Stimulated activated CD8-positive, alpha-beta memory T cell treated with anti-CD3 and anti-CD28 coated beads, Interleukin-4, amount 100 ng/mL, for 4 hours (primary cell): ENCODE results near the gene WDR59.

ENCODE experiments used
- DNase-seq, 2 donors: peaks; one replicate each; pipeline ENCODE4 v3.0.0-alpha.2; 2020; ENCODE audit warnings: low read depth in 2 of 2, low spot score in 1 of 2

The WDR59 gene

DNA sequence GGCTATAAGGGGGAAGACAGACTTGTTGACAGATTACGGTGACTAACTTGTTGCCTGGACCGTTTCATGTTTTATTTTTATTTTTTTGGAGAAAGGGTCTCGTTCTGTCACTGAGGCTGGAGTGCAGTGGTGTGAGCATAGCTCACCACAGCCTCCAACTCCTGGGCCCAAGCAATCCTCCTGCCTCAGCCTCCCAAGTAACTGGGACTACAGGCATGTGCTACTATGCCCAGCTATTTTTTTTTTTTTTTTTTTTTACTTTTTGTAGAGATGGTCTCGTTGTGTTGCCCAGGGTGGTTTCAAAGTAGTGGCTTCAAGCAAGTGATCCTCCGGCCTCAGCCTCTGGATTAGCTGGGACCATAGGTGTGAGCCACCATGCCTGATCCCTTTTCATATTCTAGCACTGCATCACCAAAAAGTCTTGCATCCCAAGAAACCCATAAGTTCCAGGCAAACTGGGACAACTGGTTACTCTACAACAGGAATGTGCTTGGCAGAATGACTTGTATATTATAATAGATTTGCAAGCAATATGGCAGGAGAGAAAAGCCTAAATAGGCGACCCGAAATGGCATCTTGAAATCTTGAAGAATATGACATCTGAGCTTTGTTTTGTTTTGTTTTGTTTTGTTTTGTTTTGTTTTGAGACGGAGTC, 2.2 kb upstream of the WDR59 start:
- no peak for DNase-seq

DNA sequence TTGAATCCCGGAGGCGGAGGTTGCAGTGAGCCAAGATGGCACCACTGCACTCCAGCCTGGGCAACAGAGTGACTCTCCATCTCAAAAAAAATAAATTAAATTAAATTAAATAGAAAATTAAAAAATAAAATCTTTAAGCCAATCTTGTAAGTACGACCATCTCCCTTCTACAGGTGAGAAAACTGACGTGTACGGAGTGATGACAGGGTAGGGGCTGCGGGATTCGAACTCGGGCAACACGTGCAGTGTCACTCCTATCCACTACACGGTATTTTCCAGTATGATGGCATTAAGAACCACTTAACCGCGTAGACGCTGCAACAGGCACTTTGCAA, 762 bp downstream of the WDR59 start:
- no peak for DNase-seq

DNA sequence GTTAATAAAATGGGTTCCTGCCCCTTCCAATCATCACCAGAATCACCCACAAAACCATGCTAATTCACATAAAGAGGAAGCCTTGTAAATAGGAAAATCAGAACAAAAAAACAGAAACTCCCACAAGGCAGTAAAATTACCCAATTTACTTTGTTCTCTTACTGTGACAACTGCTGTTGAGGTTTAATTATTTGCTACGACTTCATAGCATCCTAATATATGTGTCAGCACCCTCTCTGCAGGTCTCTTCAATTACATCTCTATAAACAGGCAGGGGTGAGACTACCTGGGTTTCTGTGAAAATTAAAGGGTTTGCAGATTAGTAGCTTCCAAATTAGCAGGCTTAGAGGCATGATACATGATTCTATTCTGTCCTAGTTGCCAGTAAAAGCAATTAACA, 2.7 kb downstream of the WDR59 start:
- DNase-seq = no peak

DNA sequence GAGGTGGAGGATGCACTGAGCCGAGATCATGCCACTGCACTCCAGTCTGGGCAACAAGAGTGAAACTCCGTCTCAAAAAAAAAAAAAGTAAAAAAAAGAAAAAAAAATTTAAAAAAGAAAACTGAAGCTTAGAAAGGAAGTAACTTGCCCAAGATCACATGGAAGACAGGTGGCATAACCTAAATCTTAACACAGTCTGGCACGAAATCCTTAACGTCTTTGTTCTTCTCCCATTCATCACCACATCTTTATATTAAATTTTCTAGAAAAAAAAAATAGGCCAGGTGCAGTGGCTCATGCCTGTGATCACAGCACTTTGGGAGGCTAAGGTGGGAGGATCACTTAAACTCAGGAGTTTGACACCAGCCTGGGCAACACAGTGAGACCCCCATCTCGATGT, 9.3 kb downstream of the WDR59 start:
- no peak for DNase-seq

DNA sequence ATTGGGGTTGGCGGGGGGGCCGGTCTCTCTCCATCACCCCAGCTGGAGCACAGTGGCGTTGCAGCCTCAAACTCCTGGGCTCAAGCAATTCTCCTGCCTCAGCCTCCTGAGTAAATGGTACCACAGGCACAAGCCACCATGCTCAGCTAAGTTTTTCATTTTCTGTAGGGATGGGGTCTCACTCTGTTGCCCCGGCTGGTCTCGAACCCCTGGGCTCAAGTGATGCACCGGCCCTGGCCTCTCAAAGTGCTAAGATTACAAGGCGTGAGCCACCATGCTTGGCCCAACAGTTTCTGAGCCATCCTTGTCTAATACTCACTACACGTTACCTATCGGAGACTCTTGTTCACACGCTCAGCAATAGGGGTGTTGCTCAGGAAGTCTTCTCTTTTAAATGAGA, 11.6 kb downstream of the WDR59 start:
- DNase-seq = no peak

DNA sequence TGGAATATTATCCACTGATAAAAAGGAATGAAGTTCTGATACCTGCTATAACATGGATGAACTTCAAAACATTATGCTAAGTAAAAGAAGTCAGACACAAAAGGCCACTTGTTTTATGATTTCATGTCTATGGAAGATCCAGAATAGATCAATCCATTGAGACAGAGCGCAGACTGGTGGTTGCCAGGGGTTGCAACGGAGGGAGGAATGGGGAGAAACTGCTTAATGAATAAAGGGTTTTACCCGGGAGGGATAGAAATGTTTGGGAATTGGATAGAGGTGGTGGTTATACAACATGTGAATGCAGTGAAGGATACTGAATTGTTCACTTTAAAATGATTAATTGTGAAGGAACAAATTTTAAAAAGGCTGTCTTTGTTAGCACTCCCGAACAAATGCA, 30.2 kb downstream of the WDR59 start:
- no peak for DNase-seq

DNA sequence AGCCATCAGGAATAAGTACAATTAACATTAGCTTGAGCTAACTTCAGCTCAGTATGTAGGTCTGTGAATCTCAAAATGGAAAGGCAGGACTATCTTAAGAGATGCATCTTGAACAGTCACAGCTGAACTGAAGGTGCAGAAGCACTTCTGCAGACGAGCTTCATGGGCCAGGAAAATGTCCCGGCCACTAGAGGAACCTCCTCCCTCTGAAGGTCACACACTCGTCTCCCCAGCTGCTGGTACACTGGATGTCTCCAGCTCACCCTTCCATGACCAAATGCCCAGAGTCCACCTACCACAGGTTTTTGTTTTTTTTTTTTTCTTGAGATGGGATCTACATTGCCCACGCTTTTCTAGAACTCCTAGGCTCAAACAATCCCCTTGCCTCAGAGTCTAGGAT, 33.2 kb downstream of the WDR59 start:
- DNase-seq = no peak

DNA sequence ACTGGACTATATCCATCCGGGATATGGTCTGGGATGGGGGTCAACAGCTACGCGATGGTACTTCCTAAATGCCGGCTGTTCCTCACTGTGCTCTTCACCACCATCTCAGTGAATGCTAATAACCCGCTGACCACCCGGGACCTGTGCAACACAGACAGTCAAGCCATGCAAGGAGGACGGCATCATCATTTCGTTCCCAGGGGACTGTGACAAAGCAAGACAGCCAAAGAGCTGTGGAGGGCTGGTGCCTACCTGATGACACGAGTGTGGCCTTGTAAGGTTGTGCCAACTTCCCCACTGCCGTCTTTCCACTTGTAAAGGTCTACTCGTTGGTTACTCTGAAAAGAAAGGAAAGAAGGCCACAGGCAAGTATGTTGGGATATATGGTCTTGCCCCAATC, 33.7 kb downstream of the WDR59 start:
- DNase-seq = no peak

DNA sequence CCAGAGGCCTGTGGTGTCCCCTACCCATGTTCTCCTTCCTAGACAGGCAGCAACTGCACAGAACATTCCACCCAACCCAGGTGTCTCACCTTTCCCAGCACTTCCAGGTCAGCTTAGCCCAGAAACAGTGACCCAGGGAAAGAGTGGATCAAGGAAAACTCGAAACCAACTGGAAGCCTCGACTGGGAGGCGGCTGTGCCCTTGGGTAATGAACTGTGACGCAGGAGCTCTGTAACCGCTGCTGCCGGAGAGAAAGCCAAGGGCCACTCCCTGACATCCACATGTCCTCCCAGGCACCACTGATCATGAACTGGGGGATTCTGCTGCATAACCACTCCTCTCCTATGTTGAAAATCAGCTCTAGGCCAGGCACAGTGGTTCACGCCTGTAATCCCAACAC, 34.4 kb downstream of the WDR59 start:
- no peak for DNase-seq

DNA sequence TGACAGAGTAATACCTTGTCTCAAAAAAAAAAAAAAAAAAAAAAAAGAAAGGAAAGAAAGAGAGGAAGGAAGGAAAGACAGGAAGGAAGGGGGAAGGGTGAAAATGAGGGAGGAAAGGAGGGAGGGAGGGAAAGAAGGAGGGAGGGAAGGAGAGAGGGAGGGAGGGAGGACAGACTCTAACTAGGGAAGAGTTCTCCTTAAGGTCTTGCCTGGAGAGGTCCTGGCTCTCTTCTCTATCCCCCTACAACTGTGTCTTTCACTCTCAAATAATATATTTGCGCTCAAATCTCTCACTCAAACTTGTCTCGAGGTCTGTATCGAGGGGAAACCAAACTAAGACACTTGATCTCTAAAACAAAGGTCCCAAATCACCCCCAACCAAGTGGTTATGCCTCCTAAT, 35.6 kb downstream of the WDR59 start:
- DNase-seq = no peak

DNA sequence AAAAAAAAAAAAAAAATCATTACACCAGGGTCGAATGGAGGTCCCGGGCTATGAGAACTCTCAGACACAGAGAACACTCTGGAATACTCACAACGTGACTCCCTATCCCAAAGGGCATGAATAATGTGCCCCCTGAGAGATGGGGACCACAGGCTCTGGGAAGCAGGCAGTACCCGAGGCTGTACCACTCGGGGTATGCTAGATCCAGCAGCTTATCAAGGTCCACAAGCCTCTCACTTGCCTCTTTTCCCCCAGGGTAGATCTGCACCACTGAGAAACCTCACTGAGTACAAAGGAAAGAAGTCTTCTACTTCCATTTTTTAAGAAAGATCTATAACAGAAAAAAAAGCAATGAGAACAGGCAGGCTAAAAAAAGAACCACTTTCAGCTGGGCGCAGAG, 40.5 kb downstream of the WDR59 start:
- no peak for DNase-seq

DNA sequence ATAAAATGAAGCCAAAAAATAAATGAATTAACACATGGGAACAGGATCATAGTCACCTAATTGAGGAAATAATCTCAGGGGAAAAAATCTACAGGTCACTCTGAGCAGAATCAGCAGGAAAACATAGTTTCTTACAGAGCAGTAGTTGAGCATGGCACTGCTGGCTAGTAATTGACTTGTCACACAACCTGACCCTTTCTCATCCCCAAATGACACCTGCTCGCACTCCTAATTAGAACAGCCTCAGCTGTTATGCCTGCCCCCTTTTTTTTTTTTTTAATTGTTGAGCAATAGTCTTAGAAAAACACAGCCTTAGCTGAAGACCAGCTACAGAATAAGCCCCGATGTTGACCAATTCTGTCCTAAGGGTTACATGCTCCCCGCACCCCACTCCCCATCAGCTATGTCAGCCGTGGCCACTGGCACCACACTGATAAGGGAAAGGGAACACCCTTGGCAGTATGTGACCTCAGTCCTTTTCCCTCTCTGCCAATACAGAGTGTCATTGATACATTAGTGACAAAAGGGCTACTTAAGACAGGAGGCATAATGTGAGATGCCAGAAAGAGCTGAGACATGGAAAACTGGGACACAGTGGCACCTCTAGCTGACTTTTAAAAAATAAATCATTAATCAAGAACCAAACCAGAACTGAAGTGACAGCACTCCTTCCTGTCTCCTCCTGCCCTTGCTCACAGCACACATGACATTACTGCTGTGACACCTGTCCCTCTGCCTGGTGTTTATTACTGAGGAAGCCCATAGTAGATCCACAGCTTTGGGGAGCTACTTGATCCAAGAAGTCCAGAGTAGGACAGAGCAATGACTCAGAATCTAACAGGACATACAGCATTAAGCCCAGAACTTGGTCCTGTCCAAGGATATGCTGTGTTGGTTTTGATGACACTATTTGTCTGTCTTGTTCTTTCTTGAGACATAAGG, 41.7 kb downstream of the WDR59 start:
- no peak for DNase-seq

DNA sequence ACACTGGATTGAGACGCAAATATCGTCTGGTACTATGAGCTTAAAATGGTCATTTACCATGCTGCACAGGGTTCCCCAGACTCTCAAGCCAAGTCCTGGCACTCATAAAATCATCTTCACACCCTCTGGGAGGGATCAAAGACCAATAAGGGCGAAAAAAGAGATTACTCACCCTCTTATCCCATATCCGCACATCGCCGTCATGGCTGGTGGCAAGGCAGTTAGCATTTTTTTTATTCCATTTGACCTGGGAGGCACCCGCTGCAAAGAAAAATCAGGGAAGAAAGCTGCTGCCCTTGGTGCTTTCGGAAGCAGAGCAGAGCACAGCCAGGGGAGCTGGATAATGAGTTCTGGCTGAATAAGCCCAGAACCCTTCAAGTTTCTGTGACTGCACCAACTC, 42.4 kb downstream of the WDR59 start:
- no peak for DNase-seq

DNA sequence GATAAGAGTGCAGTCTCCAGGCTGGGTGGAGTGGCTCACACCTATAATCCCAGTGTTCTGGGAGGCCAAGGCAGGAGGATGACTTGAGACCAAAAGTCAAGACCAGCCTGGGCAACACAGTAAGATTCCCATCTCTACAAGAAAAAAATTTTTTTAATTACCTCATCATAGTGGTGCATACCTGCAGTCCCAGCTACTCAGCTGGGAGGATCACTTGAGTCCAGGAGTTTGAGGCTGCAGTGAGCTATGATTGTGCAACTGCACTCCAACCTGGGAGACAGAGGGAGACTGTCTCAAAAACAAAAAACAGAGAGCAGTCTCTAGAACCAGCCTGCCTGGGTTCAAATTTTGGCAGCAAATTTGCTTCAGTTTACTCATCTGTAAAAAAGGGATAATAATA, 45.2 kb downstream of the WDR59 start:
- no peak for DNase-seq

DNA sequence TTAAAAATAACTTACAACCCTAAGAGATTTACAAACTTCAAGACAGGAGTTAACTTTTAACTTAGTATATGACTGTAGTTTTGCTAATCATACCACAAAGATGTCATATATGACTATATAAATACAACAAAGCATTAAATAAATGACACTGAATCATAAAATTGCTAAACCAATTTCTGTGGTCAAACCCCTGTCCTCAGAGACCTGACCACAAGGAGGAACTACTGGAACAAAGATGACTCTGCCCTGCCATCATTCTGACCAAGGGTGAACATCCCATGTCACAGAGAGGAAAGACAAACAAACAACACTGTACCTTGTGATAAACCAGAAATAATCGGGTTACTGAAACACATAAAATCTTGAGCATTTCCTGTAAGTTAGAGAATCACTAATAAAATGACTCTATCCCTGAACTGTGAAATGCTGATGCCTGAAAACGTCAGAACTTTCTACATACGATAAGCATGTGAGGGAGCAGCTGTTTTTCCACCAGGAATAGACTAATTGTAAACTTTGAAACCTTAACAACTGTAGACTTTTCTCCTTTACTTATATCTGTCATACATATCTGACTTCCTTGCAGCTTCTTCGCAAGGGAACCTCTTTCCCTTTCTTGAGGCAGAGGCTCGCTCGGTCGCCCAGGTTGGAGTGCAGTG, 47.9 kb downstream of the WDR59 start:
- no peak for DNase-seq

DNA sequence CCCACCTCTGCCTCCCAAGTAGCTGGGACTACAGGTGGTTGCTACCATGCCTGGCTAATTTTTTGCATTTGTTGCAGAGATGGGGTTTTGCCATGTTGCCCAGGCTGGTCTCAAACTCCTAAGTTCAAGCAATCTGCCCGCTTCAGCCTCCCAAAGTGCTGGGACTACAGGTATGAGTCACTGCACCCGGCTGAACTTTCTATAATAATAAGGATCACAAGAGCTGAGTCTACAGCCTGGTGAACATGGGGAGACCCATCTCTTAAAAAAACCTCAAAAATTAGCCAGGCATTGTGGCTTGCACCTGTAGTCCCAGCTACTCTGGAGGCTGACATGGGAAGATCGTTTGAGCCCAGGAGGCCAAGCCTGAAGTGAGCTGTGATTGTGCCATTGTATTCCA, 53.5 kb downstream of the WDR59 start:
- DNase-seq = no peak

DNA sequence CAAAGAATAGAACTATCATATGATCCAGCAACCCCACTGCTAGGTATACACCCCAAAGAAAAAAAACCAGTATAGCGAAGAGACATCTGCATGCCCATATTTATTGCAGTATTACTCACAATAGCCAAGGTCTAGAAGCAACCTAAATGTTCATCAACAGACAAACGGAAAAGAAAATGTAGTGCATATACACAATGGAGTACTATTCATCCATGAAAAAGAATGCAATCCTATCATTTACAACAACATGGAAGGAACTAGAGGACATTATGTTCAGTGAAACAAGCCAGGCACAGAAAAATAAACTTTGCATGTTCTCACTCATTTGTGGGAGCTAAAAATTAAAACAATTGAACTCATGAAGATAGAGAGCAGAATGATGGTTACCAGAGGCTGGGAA, 55.3 kb downstream of the WDR59 start:
- DNase-seq = no peak

DNA sequence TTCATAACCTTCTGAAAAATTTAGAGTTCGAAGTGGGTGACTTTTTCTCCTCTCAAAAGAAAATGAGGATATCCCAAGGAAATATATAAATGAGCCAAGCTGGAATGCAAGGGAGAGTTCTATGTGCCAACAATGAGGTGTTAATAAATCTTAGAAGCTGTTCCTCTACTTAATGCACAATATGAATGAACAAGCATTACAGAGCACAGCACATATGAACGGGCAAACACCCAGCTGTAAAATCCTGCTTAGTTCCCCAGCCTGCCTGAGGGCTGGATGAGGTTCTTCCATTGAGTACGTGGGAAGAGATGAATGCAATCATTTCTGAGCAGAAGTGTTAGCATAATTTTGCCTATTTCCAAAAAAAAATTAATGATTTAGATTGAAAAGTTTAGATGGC, 58.1 kb downstream of the WDR59 start:
- no peak for DNase-seq

DNA sequence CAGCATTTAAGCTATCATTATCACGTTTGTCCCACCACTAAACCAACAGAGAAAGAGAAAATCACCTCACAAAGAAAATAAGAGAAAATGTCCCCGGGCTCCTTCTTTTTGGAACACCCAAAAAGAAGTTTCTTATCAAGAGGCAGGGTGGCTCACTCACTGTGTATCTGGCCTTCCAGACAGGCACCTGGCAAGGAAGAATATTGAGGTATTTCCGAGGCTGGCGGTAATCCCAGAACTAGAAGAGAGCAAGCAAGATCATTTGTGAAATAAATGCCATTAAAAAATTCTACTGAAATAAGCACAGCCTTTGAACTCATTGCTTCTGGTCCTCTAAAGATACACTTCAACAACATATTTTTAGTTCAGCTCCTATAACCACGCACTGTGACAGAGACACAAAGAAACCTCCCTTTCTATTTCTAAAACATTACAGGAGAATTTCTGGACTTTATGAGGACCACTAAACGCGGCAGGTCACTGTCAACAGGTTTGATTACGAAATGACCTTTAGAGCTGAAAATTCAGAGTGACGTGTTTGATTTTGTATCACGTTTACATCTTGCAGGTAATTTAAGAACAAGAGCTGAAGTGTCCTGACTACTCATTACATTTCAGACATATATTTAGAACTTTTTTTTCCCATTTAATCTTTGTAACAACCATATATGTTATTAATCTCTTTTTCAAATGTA, 61.0 kb downstream of the WDR59 start:
- DNase-seq = no peak

DNA sequence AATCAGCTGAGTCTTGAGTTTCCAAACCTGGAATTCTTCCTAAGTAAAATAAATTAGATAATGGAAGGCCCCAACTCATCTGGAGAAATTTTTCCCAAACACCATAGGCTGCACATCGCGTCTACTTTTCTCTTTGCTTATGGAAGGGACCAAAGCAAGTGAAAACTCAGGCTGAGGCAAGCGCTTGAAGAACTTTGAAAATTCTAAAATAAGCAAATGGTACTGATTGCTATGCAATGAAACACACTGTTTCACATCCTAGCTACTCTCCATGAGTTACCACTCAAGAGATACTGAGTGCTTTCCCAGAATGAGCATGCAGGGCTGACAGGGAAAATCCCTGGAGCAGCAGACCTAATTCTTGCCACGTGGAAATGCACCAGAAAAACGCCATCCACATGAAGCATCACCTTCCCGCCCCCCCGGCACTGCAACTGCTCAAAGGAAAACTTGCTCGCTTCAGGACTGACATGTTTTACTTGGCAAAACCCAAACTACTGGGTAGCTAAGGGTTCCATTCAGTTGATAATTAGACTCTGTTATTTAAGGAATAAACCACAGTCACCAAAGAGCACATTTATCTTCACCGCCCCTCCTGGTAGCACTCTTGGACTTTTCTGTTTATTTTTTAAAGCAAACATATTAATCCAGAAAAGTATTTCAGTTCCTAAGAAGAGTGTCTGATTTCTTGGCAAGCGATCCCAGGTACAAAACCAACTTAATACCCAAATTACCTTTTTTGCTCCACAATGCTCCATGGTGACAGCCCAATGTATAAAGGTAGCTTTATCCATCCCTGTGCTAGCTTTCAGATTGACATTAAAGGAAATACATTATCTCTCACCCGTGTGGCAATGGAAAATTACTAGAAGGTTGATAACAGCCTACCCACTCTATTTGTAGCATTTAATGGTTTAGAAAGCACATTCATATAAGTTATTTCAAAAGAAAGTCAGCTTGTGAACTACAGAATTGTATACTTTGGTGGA, 62.5 kb downstream of the WDR59 start:
- DNase-seq = no peak

DNA sequence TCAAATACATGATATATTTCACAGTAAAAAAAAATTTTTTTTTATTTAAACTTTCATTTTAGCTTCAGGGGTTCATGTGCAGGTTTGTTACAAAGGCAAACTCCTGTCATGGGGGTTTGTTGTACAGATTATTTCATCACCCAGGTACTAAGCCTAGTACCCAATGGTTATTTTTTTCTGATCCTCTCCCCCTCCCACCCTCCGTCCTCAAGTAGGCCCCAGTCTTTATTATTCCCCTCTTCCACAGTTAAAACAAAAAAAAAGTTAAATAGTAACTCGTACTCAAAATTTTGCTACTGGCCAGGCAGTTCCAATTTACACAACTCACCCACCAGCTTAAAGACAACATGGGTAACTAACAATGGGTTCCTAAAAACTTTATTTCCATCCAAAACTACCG, 63.9 kb downstream of the WDR59 start:
- DNase-seq = no peak
